Measurements from ENCODE around the gene TSEN2.
A peak's percentile ranks its signal among the peaks of the same experiment; 100 is the strongest.

TSEN2 gene

GRCh38 chr3:12571986-12572385 is 87.7 kb downstream of the TSEN2 start:
- Mint-ChIP-seq H3K4me3 (no peak overlapping the region), H3K4me1 (no peaks in the 10 kb centered on the region), H3K9me3 (peaks cover under 1% of the 10 kb centered on the region), H3K36me3 (peaks cover 54% of the 10 kb centered on the region), H3K27me3 (no peaks in the 10 kb centered on the region), H3K27ac (no peak overlapping the region)
- no peak for DNase-seq (ENCODE audit: low spot score in 2 of 2)
- ATAC-seq (ENCODE audit: low read depth), result no peak

- ATAC-seq (ENCODE audit: low read depth), result no peak
- Mint-ChIP-seq H3K4me1 (peaks cover 2% of the 10 kb centered on the region), H3K27ac (no peak overlapping the region), H3K4me3 (no peak overlapping the region), H3K36me3 (peaks cover 63% of the 10 kb centered on the region), H3K9me3 (peaks cover 4% of the 10 kb centered on the region), H3K27me3 (no peaks in the 10 kb centered on the region)
- DNase-seq (ENCODE audit: low spot score in 2 of 2), result no peak
Measured at GRCh38 chr3:12574131-12574530, 89.9 kb downstream of the TSEN2 start.

GRCh38 chr3:12574661-12575060 is 90.4 kb downstream of the TSEN2 start:
- H3K36me3 Mint-ChIP-seq, result peaks cover 64% of the 10 kb centered on the region
- DNase-seq (ENCODE audit: low spot score in 2 of 2), result no peak
- peaks cover 4% of the 10 kb centered on the region for H3K9me3 Mint-ChIP-seq
- H3K27ac Mint-ChIP-seq, result no peak overlapping the region
- ATAC-seq (ENCODE audit: low read depth), result no peak
- peaks cover 6% of the 10 kb centered on the region for H3K4me1 Mint-ChIP-seq
- no peak overlapping the region for H3K4me3 Mint-ChIP-seq
- no peaks in the 10 kb centered on the region for H3K27me3 Mint-ChIP-seq

- H3K36me3 Mint-ChIP-seq, result peaks cover 58% of the 10 kb centered on the region
- H3K27me3 Mint-ChIP-seq, result no peaks in the 10 kb centered on the region
- H3K9me3 Mint-ChIP-seq, result peaks cover 4% of the 10 kb centered on the region
- ATAC-seq (ENCODE audit: low read depth) (no peak), DNase-seq (ENCODE audit: low spot score in 2 of 2) (no peak)
- no peak overlapping the region for H3K27ac Mint-ChIP-seq
- peaks cover 6% of the 10 kb centered on the region for H3K4me1 Mint-ChIP-seq
- H3K4me3 Mint-ChIP-seq, result no peak overlapping the region
Measured at GRCh38 chr3:12577379-12577778, 93.1 kb downstream of the TSEN2 start.

- Mint-ChIP-seq H3K27me3 (no peaks in the 10 kb centered on the region), H3K4me3 (no peak overlapping the region), H3K9me3 (peaks cover 4% of the 10 kb centered on the region), H3K4me1 (peaks cover 6% of the 10 kb centered on the region), H3K36me3 (peaks cover 54% of the 10 kb centered on the region), H3K27ac (peak overlapping the region; percentile 72)
- DNase-seq (ENCODE audit: low spot score in 2 of 2) (no peak), ATAC-seq (ENCODE audit: low read depth) (no peak)
Measured at GRCh38 chr3:12578742-12579141, 94.5 kb downstream of the TSEN2 start.

GRCh38 chr3:12579456-12579855 is 95.2 kb downstream of the TSEN2 start:
- Mint-ChIP-seq H3K4me1 (peaks cover 6% of the 10 kb centered on the region), H3K4me3 (no peak overlapping the region), H3K36me3 (peaks cover 52% of the 10 kb centered on the region), H3K9me3 (peaks cover 4% of the 10 kb centered on the region), H3K27me3 (no peaks in the 10 kb centered on the region), H3K27ac (peak overlapping the region; percentile 72)
- ATAC-seq (ENCODE audit: low read depth) (no peak), DNase-seq (ENCODE audit: low spot score in 2 of 2) (no peak)

- DNase-seq (ENCODE audit: low spot score in 2 of 2) (no peak), ATAC-seq (ENCODE audit: low read depth) (no peak)
- Mint-ChIP-seq H3K36me3 (peaks cover 56% of the 10 kb centered on the region), H3K4me3 (no peak overlapping the region), H3K27me3 (no peaks in the 10 kb centered on the region), H3K9me3 (peaks cover 4% of the 10 kb centered on the region), H3K4me1 (peaks cover 6% of the 10 kb centered on the region), H3K27ac (peak overlapping the region; percentile 72)
Measured at GRCh38 chr3:12579905-12580304, 95.6 kb downstream of the TSEN2 start.

- Mint-ChIP-seq H3K4me3 (no peak overlapping the region), H3K9me3 (no peaks in the 10 kb centered on the region), H3K36me3 (peaks cover 34% of the 10 kb centered on the region), H3K4me1 (peaks cover 6% of the 10 kb centered on the region), H3K27me3 (no peaks in the 10 kb centered on the region), H3K27ac (no peak overlapping the region)
- no peak for ATAC-seq (ENCODE audit: low read depth)
- DNase-seq (ENCODE audit: low spot score in 2 of 2), result no peak
Measured at GRCh38 chr3:12582730-12583129, 98.5 kb downstream of the TSEN2 start.

Measured in memory B cell (primary cell).